Loucy (cell line): ENCODE data around the gene TFPT.

ENCODE experiments used
- CTCF ChIP-seq: fragments of 200-600 bp; sonication (generic); conservative IDR thresholded peaks from 2 replicates; pipeline ENCODE4 v1.5.1; 2014; ENCODE audit warnings: mild to moderate bottlenecking, antibody characterized with exemption, low read length
- EZH2phosphoT487 ChIP-seq: fragments of 200-600 bp; IDR thresholded peaks from 2 replicates; pipeline ENCODE4 v1.6.1; 2018; ENCODE audit warnings: antibody characterized with exemption, mild to moderate bottlenecking, moderate library complexity, borderline replicate concordance

- no peak for TF ChIP-seq EZH2phosphoT487
- TF ChIP-seq CTCF, result no peak
Measured at GRCh38 chr19:54165222-54165621, 49.8 kb upstream of the TFPT start.
